ENCODE data around the gene MIOS.

MIOS gene

GRCh38 chr7:7563813-7564212, 2.9 kb upstream of the MIOS start:
- Histone ChIP-seq H3K4me2 (peak overlapping the region in 3 of 11 experiments; percentile 52 to 98 (median 97); a peak in 5 of 22 replicates), H3K27me3 (no peaks in the 10 kb centered on the region), H3K9me3 (replicated peaks in 1 of 11) (peaks cover 0 to 17% (median 11%) of the 10 kb centered on the region in 11 experiments; a peak in 17 of 22 replicates), H3K27ac (peak overlapping the region in 3 of 11 experiments; percentile 8 to 60 (median 21); a peak in 4 of 22 replicates), H3K4me1 (peaks cover 10 to 45% (median 15%) of the 10 kb centered on the region in 10 experiments), H4K20me1 (no peaks in the 10 kb centered on the region; a peak in 1 of 22 replicates), H3K9ac (no peak overlapping the region), H3K4me3 (no peak overlapping the region), H3K36me3 (no peaks in the 10 kb centered on the region)
- TF ChIP-seq Cebpa-rat (IDR thresholded peaks at IDR 0.05): no peak

DNA sequence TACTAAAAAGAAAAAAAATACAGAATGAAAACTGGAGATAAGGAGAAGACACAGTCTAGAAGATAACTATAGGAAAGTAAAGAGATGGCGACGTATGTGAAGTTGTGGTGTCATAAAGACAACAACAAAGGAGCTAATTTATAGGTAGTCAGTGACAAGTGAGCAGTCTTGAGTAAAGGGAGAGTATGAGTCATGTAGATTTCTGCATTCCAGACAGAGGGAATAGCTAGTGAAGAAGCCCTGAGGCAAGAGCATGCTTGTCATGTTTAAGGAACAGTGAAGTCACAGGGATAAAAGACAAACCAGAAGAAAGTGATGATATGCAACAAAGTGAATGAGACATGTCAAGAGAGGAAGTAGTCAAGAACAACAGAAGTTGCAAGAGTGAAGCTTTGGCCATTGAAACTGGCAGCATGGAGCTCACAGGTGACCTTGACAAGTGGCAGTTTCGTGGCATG, 2.3 kb upstream of the MIOS start:
- Histone ChIP-seq H3K9ac (no peak overlapping the region), H3K4me2 (peak overlapping the region in 3 of 11 experiments; percentile 52 to 98 (median 97); a peak in 6 of 22 replicates), H3K9me3 (replicated peaks in 1 of 11) (peaks cover 0 to 12% (median 6%) of the 10 kb centered on the region in 11 experiments; a peak in 15 of 22 replicates), H3K4me3 (no peak overlapping the region), H3K4me1 (peaks cover 15 to 50% (median 21%) of the 10 kb centered on the region in 10 experiments), H3K27me3 (no peaks in the 10 kb centered on the region), H3K27ac (peak overlapping the region in 3 of 11 experiments; percentile 8 to 60 (median 21); a peak in 4 of 22 replicates), H4K20me1 (no peaks in the 10 kb centered on the region; a peak in 1 of 22 replicates), H3K36me3 (peaks cover 0 to 2% (median 0%) of the 10 kb centered on the region in 11 experiments; a peak in 3 of 22 replicates)
- no peak for TF ChIP-seq Cebpa-rat (IDR thresholded peaks at IDR 0.05)

DNA sequence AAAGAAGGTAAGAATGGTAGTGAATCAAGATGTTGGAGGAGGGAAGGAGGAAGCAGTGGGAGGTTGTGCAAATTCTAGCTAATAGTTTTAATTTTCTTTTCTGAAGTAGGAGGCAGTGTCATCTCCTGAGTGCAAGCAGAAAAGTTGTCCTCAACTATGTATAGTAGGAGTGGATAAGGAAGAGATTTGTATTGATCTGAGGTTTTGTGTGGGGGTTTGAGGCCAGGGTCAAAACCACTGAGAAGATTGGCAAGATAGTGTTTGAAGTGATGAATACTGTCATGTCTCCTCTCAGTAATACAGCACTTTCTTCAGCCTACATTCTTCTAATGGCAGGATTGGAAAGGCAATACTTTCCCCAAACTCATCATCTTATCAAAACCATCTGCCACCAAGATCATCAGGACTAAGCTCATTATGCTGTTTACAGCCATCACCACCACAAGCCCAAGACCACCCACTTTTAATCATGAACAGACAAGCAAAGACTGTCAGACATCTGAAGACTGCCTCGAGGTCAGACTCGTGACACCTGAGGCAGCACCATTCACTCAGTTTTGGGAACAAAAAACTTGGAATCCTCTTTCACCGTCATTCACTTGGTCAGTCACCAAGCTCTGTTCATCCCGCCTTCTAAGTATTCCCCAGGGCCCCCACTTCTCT, 1.5 kb upstream of the MIOS start:
- Histone ChIP-seq H3K27me3 (no peaks in the 10 kb centered on the region), H3K4me3 (no peak overlapping the region), H3K9ac (no peak overlapping the region), H3K27ac (peak overlapping the region in 2 of 11 experiments; percentile 21 to 60; a peak in 4 of 22 replicates), H3K4me1 (peaks cover 22 to 58% (median 28%) of the 10 kb centered on the region in 10 experiments), H3K36me3 (peaks cover 0 to 10% (median 6%) of the 10 kb centered on the region in 11 experiments; a peak in 18 of 22 replicates), H3K9me3 (replicated peaks in 1 of 11) (peaks cover 0 to 10% (median 5%) of the 10 kb centered on the region in 11 experiments; a peak in 18 of 22 replicates), H4K20me1 (no peaks in the 10 kb centered on the region; a peak in 1 of 22 replicates), H3K4me2 (peak overlapping the region in 3 of 11 experiments; percentile 52 to 98 (median 97); a peak in 6 of 22 replicates)
- no peak for TF ChIP-seq Cebpa-rat (IDR thresholded peaks at IDR 0.05)

DNA sequence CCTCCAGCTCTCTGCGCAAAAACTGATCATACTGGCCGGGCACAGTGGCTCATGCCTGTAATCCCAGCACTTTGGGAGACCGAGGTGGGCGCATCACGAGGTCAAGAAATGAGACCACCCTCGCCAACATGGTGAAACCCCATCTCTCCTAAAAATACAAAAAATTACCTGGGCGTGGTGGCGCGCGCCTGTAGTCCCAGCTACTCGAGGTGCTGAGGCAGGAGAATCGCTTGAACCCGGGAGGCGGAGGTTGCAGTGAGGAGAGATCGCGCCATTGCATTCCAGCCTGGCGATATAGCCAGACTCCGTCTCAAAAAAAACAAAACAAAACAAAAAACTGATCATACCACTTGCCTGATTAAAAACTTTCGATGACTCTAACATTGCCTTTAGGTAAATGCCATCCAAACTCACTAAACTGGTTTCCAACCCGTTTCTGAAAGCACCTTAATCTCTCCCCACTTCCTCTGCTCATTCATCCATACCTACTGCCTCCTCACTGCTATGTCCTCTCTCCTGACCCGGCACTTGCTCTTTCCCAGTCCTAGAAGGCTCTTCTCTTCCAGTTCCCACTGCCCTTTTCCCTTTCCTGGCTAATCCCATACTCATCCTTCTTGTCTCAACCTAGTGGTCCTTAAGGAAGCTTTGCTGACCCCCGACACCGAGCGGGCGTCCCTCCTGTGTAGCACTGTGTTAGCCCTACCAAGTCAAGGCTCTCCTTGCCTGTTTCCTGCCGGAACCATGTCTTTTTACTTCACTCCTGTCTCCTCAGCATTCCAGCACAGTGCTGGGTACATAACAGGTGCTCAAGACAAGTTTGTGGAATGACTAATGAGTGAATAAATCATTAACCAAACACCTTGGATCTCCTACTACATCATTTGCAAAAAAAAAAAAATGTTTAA, 686 bp upstream of the MIOS start:
- Histone ChIP-seq H3K4me3 (peak overlapping the region; percentile 76 to 99 (median 94)), H3K27ac (peak overlapping the region; percentile 92 to 98 (median 96); a peak in 20 of 22 replicates)
- TF ChIP-seq Cebpa-rat (IDR thresholded peaks at IDR 0.05): no peak

GRCh38 chr7:7567898-7568531, 1.3 kb downstream of the MIOS start:
- H3K4me1 ChIP-seq: peaks cover 22 to 67% (median 28%) of the 10 kb centered on the region in 10 experiments
- H3K36me3 ChIP-seq: peaks cover 22 to 38% (median 34%) of the 10 kb centered on the region in 11 experiments
- H3K4me3 ChIP-seq: peak overlapping the region; percentile 76 to 99 (median 94)
- peaks cover 4 to 35% (median 32%) of the 10 kb centered on the region in 11 experiments; a peak in 20 of 22 replicates for H3K9me3 ChIP-seq (replicated peaks in 1 of 11)
- peak overlapping the region; percentile 92 to 98 (median 96); a peak in 20 of 22 replicates for H3K27ac ChIP-seq
- peaks cover 0 to 3% (median 0%) of the 10 kb centered on the region in 11 experiments; a peak in 2 of 22 replicates for H4K20me1 ChIP-seq
- no peak for TF ChIP-seq Cebpa-rat (IDR thresholded peaks at IDR 0.05)
- H3K27me3 ChIP-seq: no peaks in the 10 kb centered on the region
- peak overlapping the region; percentile 94 to 99 (median 97) for H3K9ac ChIP-seq
- peak overlapping the region; percentile 73 to 98 (median 89) for H3K4me2 ChIP-seq

More for the DNA sequence above, 686 bp upstream of the MIOS start:
- Histone ChIP-seq H3K27me3 (no peaks in the 10 kb centered on the region), H3K36me3 (peaks cover 5 to 18% (median 15%) of the 10 kb centered on the region in 11 experiments; a peak in 21 of 22 replicates), H3K4me1 (peaks cover 22 to 66% (median 28%) of the 10 kb centered on the region in 10 experiments), H4K20me1 (peaks cover 0 to 3% (median 0%) of the 10 kb centered on the region in 11 experiments; a peak in 2 of 22 replicates), H3K9ac (peak overlapping the region; percentile 94 to 99 (median 97); a peak in 19 of 22 replicates), H3K9me3 (replicated peaks in 1 of 11) (peaks cover 0 to 19% (median 14%) of the 10 kb centered on the region in 11 experiments; a peak in 19 of 22 replicates), H3K4me2 (peak overlapping the region; percentile 73 to 98 (median 89))

GRCh38 chr7:7568553-7568952, 1.9 kb downstream of the MIOS start:
- peak overlapping the region; percentile 33 to 98 (median 95); a peak in 19 of 22 replicates for H3K27ac ChIP-seq
- no peaks in the 10 kb centered on the region for H3K27me3 ChIP-seq
- peaks cover 22 to 63% (median 28%) of the 10 kb centered on the region in 10 experiments for H3K4me1 ChIP-seq
- peak overlapping the region; percentile 94 to 99 (median 97); a peak in 20 of 22 replicates for H3K9ac ChIP-seq
- TF ChIP-seq Cebpa-rat (IDR thresholded peaks at IDR 0.05): no peak
- peaks cover 4 to 40% (median 37%) of the 10 kb centered on the region in 11 experiments; a peak in 20 of 22 replicates for H3K9me3 ChIP-seq (replicated peaks in 1 of 11)
- H3K4me3 ChIP-seq: peak overlapping the region; percentile 76 to 99 (median 94)
- H3K4me2 ChIP-seq: peak overlapping the region; percentile 73 to 98 (median 89)
- peaks cover 0 to 3% (median 0%) of the 10 kb centered on the region in 11 experiments; a peak in 2 of 22 replicates for H4K20me1 ChIP-seq
- peaks cover 28 to 44% (median 39%) of the 10 kb centered on the region in 11 experiments for H3K36me3 ChIP-seq

DNA sequence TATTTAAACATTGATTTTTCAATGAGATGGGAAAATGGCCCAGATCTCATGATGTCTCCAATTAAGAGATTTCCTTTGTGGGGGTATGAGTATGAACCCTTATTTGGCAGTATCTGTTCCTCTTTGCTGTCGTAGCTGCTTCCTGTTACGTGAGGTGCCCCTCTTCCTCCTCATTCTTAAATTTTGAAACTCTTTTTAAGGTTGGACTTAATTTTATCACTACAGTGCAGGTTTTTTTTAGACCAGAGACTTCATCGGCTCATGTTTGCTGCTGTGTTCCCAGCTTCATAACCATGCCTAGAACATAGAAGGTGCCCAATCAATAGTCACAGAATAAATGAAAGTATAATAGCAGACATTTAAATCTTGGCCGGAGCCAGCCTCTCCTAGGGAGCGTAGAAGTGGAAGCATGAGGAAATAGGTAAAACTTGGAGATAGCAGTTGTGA, 2.4 kb downstream of the MIOS start:
- Histone ChIP-seq H3K4me1 (peaks cover 22 to 57% (median 28%) of the 10 kb centered on the region in 10 experiments), H3K27ac (peak overlapping the region; percentile 44 to 98 (median 95)), H3K36me3 (peaks cover 33 to 49% (median 45%) of the 10 kb centered on the region in 11 experiments), H3K9ac (peak overlapping the region in 9 of 11 experiments; percentile 4 to 99 (median 97); a peak in 17 of 22 replicates), H3K4me3 (peak overlapping the region; percentile 76 to 99 (median 94); a peak in 19 of 20 replicates), H3K9me3 (replicated peaks in 1 of 11) (peaks cover 4 to 45% (median 39%) of the 10 kb centered on the region in 11 experiments; a peak in 20 of 22 replicates), H3K27me3 (no peaks in the 10 kb centered on the region), H4K20me1 (peaks cover 0 to 3% (median 0%) of the 10 kb centered on the region in 11 experiments; a peak in 3 of 22 replicates), H3K4me2 (peak overlapping the region; percentile 73 to 98 (median 89))
- TF ChIP-seq Cebpa-rat (IDR thresholded peaks at IDR 0.05): no peak
